SK-N-SH (cell line): ENCODE data around the gene MAP3K7. TPM values are rescaled to one million over a fixed set of nuclear protein-coding genes. Genes with fewer than 3 reads are reported as not detected.

Experiments
- CTCF ChIA-PET: fragments of 300-600, 350-600 bp; formaldehyde crosslinking; extraction: SDS; loops from one replicate; lab custom pipeline; 2021; lab: Yijun Ruan, JAX
- POLR2A ChIA-PET: fragments of 350-600 bp; sonication (Branson Sonifier 250); formaldehyde crosslinking; extraction: SDS; loops from one replicate; lab custom pipeline; 2020; ENCODE audit warnings: antibody characterized with exemption, inconsistent platforms; lab: Yijun Ruan, JAX
- DNase-seq: peaks from one replicate; pipeline ENCODE4 v3.0.0; 2012
- H2AFZ ChIP-seq: fragments of 200-600 bp; sonication (generic); 2 replicates; pipeline ENCODE4 v1.8.1; 2016; ENCODE audit warnings: antibody characterized with exemption, mild to moderate bottlenecking, low read depth
- H3F3A ChIP-seq: fragments of 200-600 bp; sonication (generic); replicated peaks from 2 replicates; pipeline ENCODE3; 2016; ENCODE audit warnings: antibody characterized with exemption, mild to moderate bottlenecking; ENCODE audit not compliant: insufficient read depth
- H3K27ac ChIP-seq, 2 experiments: fragments of 200-500 bp in 1 of 2; fragments of 200-600 bp in 1 of 2; sonication (Bioruptor generic) in 1 of 2; sonication (generic), shearing (Covaris generic) in 1 of 2; 2 replicates each; pipeline versions ENCODE4 v1.5.1 to v1.6.1; 2014 to 2016; ENCODE audit warnings: low read depth in 2 of 2, inconsistent platforms in 1 of 2, low read length in 1 of 2, mild to moderate bottlenecking in 1 of 2, mixed read lengths in 1 of 2
- H3K27me3 ChIP-seq: fragments of 200-600 bp; sonication (generic), shearing (Covaris generic); 2 replicates; pipeline ENCODE4 v1.6.1; 2016; ENCODE audit warnings: mixed run types; ENCODE audit not compliant: insufficient read depth
- H3K36me3 ChIP-seq, 2 experiments: fragments of 200-500 bp in 1 of 2; fragments of 200-600 bp in 1 of 2; sonication (Bioruptor generic) in 1 of 2; sonication (generic) in 1 of 2; replicated peaks in 1 of 2; 2 replicates each; pipeline versions ENCODE3 to v1.5.1; 2014 to 2016; ENCODE audit warnings: low read length in 1 of 2, mild to moderate bottlenecking in 1 of 2; ENCODE audit not compliant: insufficient read depth in 2 of 2, control insufficient read depth in 1 of 2
- H3K4me1 ChIP-seq, 2 experiments: fragments of 200-500 bp in 1 of 2; fragments of 200-600 bp in 1 of 2; sonication (Bioruptor generic) in 1 of 2; sonication (generic), shearing (Covaris generic) in 1 of 2; 2 replicates each; pipeline versions ENCODE4 v1.5.1 to v1.6.1; 2014 to 2016; ENCODE audit warnings: low read depth in 1 of 2, low read length in 1 of 2, mixed run types in 1 of 2; ENCODE audit not compliant: insufficient read depth in 2 of 2, control insufficient read depth in 1 of 2
- H3K4me2 ChIP-seq: fragments of 200-600 bp; sonication (generic), shearing (Covaris generic); 2 replicates; pipeline ENCODE4 v1.6.1; 2017; ENCODE audit warnings: mixed run types
- H3K4me3 ChIP-seq, 2 experiments: fragments of 200-500 bp in 1 of 2; fragments of 200-600 bp in 1 of 2; sonication (Bioruptor generic) in 1 of 2; sonication (generic), shearing (Covaris generic) in 1 of 2; 2 replicates each; pipeline versions ENCODE4 v1.5.1 to v1.8.1; 2014 to 2016; ENCODE audit warnings: low read depth in 2 of 2, inconsistent platforms in 1 of 2, low read length in 1 of 2, mild to moderate bottlenecking in 1 of 2, mixed read lengths in 1 of 2, moderate library complexity in 1 of 2
- H3K79me2 ChIP-seq: fragments of 200-600 bp; sonication (generic); 2 replicates; pipeline ENCODE4 v1.8.1; 2017; ENCODE audit warnings: mild to moderate bottlenecking; ENCODE audit not compliant: insufficient read depth
- H3K9ac ChIP-seq: fragments of 200-600 bp; sonication (generic); 2 replicates; pipeline ENCODE4 v1.6.1; 2017; ENCODE audit warnings: mixed run types
- H3K9me2 ChIP-seq: fragments of 200-600 bp; sonication (generic); 2 replicates; pipeline ENCODE4 v1.6.1; 2017; ENCODE audit warnings: mixed run types
- H3K9me3 ChIP-seq: fragments of 200-600 bp; sonication (generic); 2 replicates; pipeline ENCODE4 v1.6.1; 2017; ENCODE audit warnings: mixed run types, mild to moderate bottlenecking, moderate library complexity
- H4K20me1 ChIP-seq: fragments of 200-600 bp; sonication (generic); 2 replicates; pipeline ENCODE4 v1.6.1; 2017; ENCODE audit warnings: mild to moderate bottlenecking, mixed run types; ENCODE audit not compliant: insufficient read depth
- FOXJ3 ChIP-seq: sonication (generic); formaldehyde crosslinking; IDR thresholded peaks from 2 replicates; pipeline ENCODE4 v1.5.1; 2020; ENCODE audit warnings: mild to moderate bottlenecking, missing genetic modification reagents
- FOXM1 ChIP-seq: IDR thresholded peaks from 2 replicates; pipeline ENCODE4 v1.4.0; 2012; ENCODE audit warnings: low read depth, mild to moderate bottlenecking
- MEF2A ChIP-seq: IDR thresholded peaks from 2 replicates; pipeline ENCODE4 v1.4.0; 2012; ENCODE audit warnings: low read depth, borderline replicate concordance
- MXI1 ChIP-seq: IDR thresholded peaks from 2 replicates; pipeline ENCODE4 v1.6.1; 2012; ENCODE audit warnings: mild to moderate bottlenecking, low read depth, low read length, improper control_type of control experiment
- NFIC ChIP-seq: IDR thresholded peaks from 2 replicates; pipeline ENCODE4 v1.4.0; 2012; ENCODE audit warnings: borderline replicate concordance
- RAD21 ChIP-seq: IDR thresholded peaks from 2 replicates; pipeline ENCODE4 v1.6.1; 2012; ENCODE audit warnings: mild to moderate bottlenecking, low read length
- RCOR1 ChIP-seq: fragments of 150-350 bp; IDR thresholded peaks from 2 replicates; pipeline ENCODE4 v1.6.1; 2017; ENCODE audit warnings: antibody characterized with exemption, low read length
- RFX5 ChIP-seq: IDR thresholded peaks from 2 replicates; pipeline ENCODE4 v1.6.1; 2012; ENCODE audit warnings: mild to moderate bottlenecking, improper control_type of control experiment, low read length
- RXRA ChIP-seq: IDR thresholded peaks from 2 replicates; pipeline ENCODE4 v1.4.0; 2012; ENCODE audit warnings: low read depth, mild to moderate bottlenecking, borderline replicate concordance
- SIN3A ChIP-seq: IDR thresholded peaks from 2 replicates; pipeline ENCODE4 v1.6.1; 2012; ENCODE audit warnings: low read depth, mild to moderate bottlenecking, low read length, moderate library complexity, borderline replicate concordance
- SMC3 ChIP-seq: IDR thresholded peaks from 2 replicates; pipeline ENCODE4 v1.6.1; 2012; ENCODE audit warnings: low read depth, low read length, improper control_type of control experiment
- TAF1 ChIP-seq: IDR thresholded peaks from 2 replicates; pipeline ENCODE4 v1.6.1; 2012; ENCODE audit warnings: low read depth, mild to moderate bottlenecking, low read length, moderate library complexity, borderline replicate concordance
- TEAD4 ChIP-seq: IDR thresholded peaks from 2 replicates; pipeline ENCODE4 v1.4.0; 2012; ENCODE audit warnings: mild to moderate bottlenecking, borderline replicate concordance; ENCODE audit not compliant: insufficient read depth
- WGBS: methylation state at CpG from one replicate; pipeline ENCODE4 v1.1.6; 2017; ENCODE audit warnings: low lambda C conversion rate; 5-methylcytosine and 5-hydroxymethylcytosine counted together
- polyA plus RNA-seq, 3 experiments: library from polyadenylated mRNA; depleted of rRNA; stranded (reverse); fragments of >200 nt; gene quantifications; 2 replicates each; pipeline ENCODE4 v1.2.3, GENCODE V29; 2012
- TF ChIP-seq, protein P1 (sequence below): fragments of 200-600 bp; sonication (generic); IDR thresholded peaks from 2 replicates; pipeline ENCODE4 v1.6.1; 2017; ENCODE audit warnings: antibody characterized with exemption, mild to moderate bottlenecking, moderate library complexity
- TF ChIP-seq, protein P2 (sequence below): fragments of 150-350 bp; IDR thresholded peaks from 2 replicates; pipeline ENCODE4 v1.6.1; 2016; ENCODE audit warnings: mild to moderate bottlenecking, low read depth, low read length
- TF ChIP-seq, protein P3 (sequence below): fragments of 150-350 bp; IDR thresholded peaks from 2 replicates; pipeline ENCODE4 v1.6.1; 2017; ENCODE audit warnings: antibody characterized with exemption, low read length, low read depth, borderline replicate concordance
- TF ChIP-seq, protein P4 (sequence below): IDR thresholded peaks from 2 replicates; pipeline ENCODE4 v1.4.0; 2012; ENCODE audit warnings: low read depth, borderline replicate concordance

MAP3K7 gene
- polyA plus RNA-seq, 1 of the 3 experiments (the other 2 are of a cell fraction): 21.1 TPM

DNA sequence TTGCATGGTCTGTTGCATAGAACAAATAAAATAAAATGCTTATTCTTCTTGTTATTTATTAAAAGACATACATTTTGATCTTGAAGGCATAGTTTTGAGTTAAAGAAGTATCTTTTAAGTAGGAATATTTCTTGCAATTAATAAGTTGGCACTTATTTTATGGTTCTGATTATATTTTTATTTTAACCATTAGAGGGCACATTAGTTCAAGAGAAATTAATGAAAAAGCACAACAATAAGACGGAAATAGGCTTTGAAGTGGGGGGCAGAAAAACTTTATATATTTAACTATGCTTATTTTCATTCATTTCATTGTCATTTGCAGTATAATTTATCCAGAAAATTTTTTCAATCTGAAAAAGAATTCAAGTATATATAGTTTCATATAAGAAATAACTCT is 44.2 kb upstream of the MAP3K7 start:
- Histone ChIP-seq H3K9me2 (no peaks in the 10 kb centered on the region), H3K4me1 (no peaks in the 10 kb centered on the region), H2AFZ (no peak overlapping the region), H3K27me3 (no peaks in the 10 kb centered on the region), H3K27ac (no peak overlapping the region), H3K9ac (no peak overlapping the region), H3K36me3 (no peaks in the 10 kb centered on the region), H3K79me2 (no peaks in the 10 kb centered on the region), H4K20me1 (no peaks in the 10 kb centered on the region), H3K4me2 (no peak overlapping the region), H3K4me3 (no peak overlapping the region), H3K9me3 (no peaks in the 10 kb centered on the region), H3F3A (no peaks in the 10 kb centered on the region)
- POLR2A ChIA-PET: no interaction called here
- CTCF ChIA-PET: interaction anchor here (1.7 kb wide), 1 partner anchor 230 kb away, joined by 3 read pairs; no protein-coding TSS in a partner anchor
- 1% methylated on average over 1 of the region's 1 CpG for WGBS
- no peak for DNase-seq
- TF ChIP-seq, protein P1, sequence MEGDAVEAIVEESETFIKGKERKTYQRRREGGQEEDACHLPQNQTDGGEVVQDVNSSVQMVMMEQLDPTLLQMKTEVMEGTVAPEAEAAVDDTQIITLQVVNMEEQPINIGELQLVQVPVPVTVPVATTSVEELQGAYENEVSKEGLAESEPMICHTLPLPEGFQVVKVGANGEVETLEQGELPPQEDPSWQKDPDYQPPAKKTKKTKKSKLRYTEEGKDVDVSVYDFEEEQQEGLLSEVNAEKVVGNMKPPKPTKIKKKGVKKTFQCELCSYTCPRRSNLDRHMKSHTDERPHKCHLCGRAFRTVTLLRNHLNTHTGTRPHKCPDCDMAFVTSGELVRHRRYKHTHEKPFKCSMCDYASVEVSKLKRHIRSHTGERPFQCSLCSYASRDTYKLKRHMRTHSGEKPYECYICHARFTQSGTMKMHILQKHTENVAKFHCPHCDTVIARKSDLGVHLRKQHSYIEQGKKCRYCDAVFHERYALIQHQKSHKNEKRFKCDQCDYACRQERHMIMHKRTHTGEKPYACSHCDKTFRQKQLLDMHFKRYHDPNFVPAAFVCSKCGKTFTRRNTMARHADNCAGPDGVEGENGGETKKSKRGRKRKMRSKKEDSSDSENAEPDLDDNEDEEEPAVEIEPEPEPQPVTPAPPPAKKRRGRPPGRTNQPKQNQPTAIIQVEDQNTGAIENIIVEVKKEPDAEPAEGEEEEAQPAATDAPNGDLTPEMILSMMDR: peak; percentile 46
- no peak for TF ChIP-seq FOXJ3 (CRISPR knock-in tag)

DNA sequence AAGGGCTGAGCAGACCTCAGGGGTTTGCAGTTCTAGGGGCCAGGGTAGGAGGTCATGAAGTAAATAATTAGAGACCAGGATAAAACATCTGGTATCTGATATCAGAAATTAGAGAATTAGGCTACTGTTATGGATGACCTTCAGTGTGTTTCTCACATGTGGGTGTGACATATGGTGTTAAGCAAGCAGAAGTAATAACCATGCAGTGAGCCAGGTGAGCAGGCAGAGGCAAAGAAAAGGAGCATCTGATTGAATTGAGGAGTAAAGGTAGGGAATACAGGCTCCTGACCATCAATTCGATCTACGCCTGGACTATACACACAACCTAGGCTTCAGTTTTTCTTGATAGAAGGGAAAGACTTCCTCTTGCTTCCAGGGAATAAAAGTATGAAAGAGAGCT is 34.7 kb upstream of the MAP3K7 start:
- CTCF ChIA-PET: no interaction called here
- Histone ChIP-seq H3K4me1 (no peaks in the 10 kb centered on the region), H3K79me2 (no peaks in the 10 kb centered on the region), H4K20me1 (no peaks in the 10 kb centered on the region), H2AFZ (no peak overlapping the region), H3K9ac (no peak overlapping the region), H3K4me2 (no peak overlapping the region), H3K27me3 (no peaks in the 10 kb centered on the region), H3K9me3 (no peaks in the 10 kb centered on the region), H3K36me3 (no peaks in the 10 kb centered on the region), H3K9me2 (no peaks in the 10 kb centered on the region), H3K27ac (no peak overlapping the region), H3K4me3 (no peak overlapping the region), H3F3A (no peaks in the 10 kb centered on the region)
- TF ChIP-seq TAF1 (no peak), TEAD4 (no peak), RCOR1 (no peak)
- TF ChIP-seq, protein P2, sequence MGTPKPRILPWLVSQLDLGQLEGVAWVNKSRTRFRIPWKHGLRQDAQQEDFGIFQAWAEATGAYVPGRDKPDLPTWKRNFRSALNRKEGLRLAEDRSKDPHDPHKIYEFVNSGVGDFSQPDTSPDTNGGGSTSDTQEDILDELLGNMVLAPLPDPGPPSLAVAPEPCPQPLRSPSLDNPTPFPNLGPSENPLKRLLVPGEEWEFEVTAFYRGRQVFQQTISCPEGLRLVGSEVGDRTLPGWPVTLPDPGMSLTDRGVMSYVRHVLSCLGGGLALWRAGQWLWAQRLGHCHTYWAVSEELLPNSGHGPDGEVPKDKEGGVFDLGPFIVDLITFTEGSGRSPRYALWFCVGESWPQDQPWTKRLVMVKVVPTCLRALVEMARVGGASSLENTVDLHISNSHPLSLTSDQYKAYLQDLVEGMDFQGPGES: no peak
- TF ChIP-seq, protein P3, sequence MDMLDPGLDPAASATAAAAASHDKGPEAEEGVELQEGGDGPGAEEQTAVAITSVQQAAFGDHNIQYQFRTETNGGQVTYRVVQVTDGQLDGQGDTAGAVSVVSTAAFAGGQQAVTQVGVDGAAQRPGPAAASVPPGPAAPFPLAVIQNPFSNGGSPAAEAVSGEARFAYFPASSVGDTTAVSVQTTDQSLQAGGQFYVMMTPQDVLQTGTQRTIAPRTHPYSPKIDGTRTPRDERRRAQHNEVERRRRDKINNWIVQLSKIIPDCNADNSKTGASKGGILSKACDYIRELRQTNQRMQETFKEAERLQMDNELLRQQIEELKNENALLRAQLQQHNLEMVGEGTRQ: no peak
- POLR2A ChIA-PET: no interaction called here
- 17% methylated on average over 2 of the region's 2 CpGs for WGBS
- no peak for DNase-seq

DNA sequence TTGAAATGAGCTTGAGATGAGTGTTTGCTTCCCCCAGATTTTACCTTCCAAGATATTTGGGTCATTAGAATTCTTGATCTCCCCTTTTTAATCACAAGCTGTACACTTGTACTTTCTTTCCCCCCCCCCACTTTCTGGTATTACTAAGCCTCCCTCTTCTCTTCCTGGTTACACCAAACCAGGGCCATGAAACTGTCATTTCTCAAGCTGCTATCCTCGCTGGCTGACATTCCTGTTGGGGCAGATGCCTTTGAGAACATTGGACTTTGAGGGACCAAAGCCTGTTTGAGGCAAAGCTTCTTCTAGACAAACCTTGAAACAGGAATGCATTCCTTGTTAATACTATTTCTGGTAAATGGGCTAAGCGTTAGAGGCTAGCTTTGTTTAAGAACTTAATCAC is 32.3 kb upstream of the MAP3K7 start:
- Histone ChIP-seq H3F3A (no peaks in the 10 kb centered on the region), H3K4me2 (no peak overlapping the region), H3K36me3 (no peaks in the 10 kb centered on the region), H3K9ac (no peak overlapping the region), H3K27ac (no peak overlapping the region), H3K79me2 (no peaks in the 10 kb centered on the region), H3K9me3 (no peaks in the 10 kb centered on the region), H4K20me1 (no peaks in the 10 kb centered on the region), H3K4me3 (no peak overlapping the region), H3K27me3 (peaks cover 3% of the 10 kb centered on the region; the same call in 1 of the 2 replicates), H2AFZ (no peak overlapping the region), H3K9me2 (no peaks in the 10 kb centered on the region), H3K4me1 (no peaks in the 10 kb centered on the region)
- ChIA-PET CTCF (no interaction called here), POLR2A (no interaction called here)
- no peak for DNase-seq
- 19% methylated on average over 2 of the region's 2 CpGs for WGBS
- TF ChIP-seq FOXM1 (no peak), RXRA (no peak), RFX5 (no peak), RAD21 (no peak), NFIC (no peak), TEAD4 (no peak), SIN3A (no peak), SMC3 (no peak), MEF2A (no peak), MXI1 (no peak)
- TF ChIP-seq, protein P2: no peak
- TF ChIP-seq, protein P4, sequence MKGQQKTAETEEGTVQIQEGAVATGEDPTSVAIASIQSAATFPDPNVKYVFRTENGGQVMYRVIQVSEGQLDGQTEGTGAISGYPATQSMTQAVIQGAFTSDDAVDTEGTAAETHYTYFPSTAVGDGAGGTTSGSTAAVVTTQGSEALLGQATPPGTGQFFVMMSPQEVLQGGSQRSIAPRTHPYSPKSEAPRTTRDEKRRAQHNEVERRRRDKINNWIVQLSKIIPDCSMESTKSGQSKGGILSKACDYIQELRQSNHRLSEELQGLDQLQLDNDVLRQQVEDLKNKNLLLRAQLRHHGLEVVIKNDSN: no peak
